Left lung (tissue), 10 donors: Measurements from ENCODE around the gene ECHDC3. TPM values are rescaled to one million over a fixed set of nuclear protein-coding genes. Genes with fewer than 3 reads are reported as not detected.

Experiments used
- ATAC-seq: fragments of 200-7000 bp; cut with Tn5 transposase; one replicate; pipeline ENCODE4 v1.9.1; 2020; ENCODE audit warnings: moderate library complexity
- DNase-seq, 4 donors: peaks; one replicate each; pipeline ENCODE4 v3.0.0-alpha.2; 2013 to 2020
- H3K27ac ChIP-seq, 2 donors: fragments of 200-600 bp; sonication (generic) in 1 of 2; one replicate each; pipeline versions ENCODE4 v1.5.0 to v1.8.0; 2020 to 2021
- H3K27me3 ChIP-seq, 2 donors: fragments of 200-600 bp; sonication (generic) in 1 of 2; one replicate each; pipeline versions ENCODE4 v1.5.0 to v1.8.0; 2020 to 2021
- H3K36me3 ChIP-seq, 2 donors: fragments of 200-600 bp; sonication (generic) in 1 of 2; one replicate each; pipeline versions ENCODE4 v1.5.0 to v1.8.0; 2020 to 2021
- H3K4me1 ChIP-seq, 2 donors: fragments of 200-600 bp; one replicate each; pipeline ENCODE4 v1.8.0; 2021
- H3K4me3 ChIP-seq, 2 donors: fragments of 200-600 bp; sonication (generic) in 1 of 2; one replicate each; pipeline versions ENCODE4 v1.5.0 to v1.8.0; 2020 to 2021; ENCODE audit warnings: mild to moderate bottlenecking in 1 of 2
- H3K9me3 ChIP-seq, 2 donors: fragments of 200-600 bp; sonication (generic) in 1 of 2; one replicate each; pipeline versions ENCODE4 v1.5.0 to v1.8.0; 2020 to 2021
- CTCF ChIP-seq, 2 donors: fragments of 200-600 bp; sonication (generic) in 1 of 2; IDR thresholded peaks; one replicate each; pipeline versions ENCODE4 v1.5.0 to v1.8.0; 2021; ENCODE audit warnings: antibody characterized with exemption in 2 of 2
- intact Hi-C, 2 donors: fragments of 100-400 bp; cut with DNase I; formaldehyde crosslinking; loops; one replicate each; pipeline versions ENCODE4 v1.11.2 to v1.14.2; 2022
- polyA plus RNA-seq, 6 donors: library from polyadenylated mRNA; unstranded; fragments of 120-200 nt; gene quantifications; one replicate each; pipeline ENCODE4 v1.2.1, GENCODE V29; 2013; ENCODE audit not compliant: insufficient read length in 6 of 6
- total RNA-seq, 2 donors: library from RNA; stranded (reverse); fragmentation: NEBNext Ultra II Directional; extraction: Animal tissue kit (Norgen Biotek cat#: 25700); gene quantifications; one replicate each; pipeline ENCODE4 v1.2.1, GENCODE V29; 2021
- donor health status: DM: no; HTN: yes; CAD: no.
- donor health status: DM: no; HTN: no; CAD: no.

Gene ECHDC3
- total and polyA plus RNA-seq, 8 donors: 12.4 to 32.6 (median 14.7) TPM

- TF ChIP-seq CTCF (IDR thresholded peaks at IDR 0.05): no peak
- DNase-seq: no peak
- no peaks in the 10 kb centered on the region for H3K36me3 ChIP-seq
- intact Hi-C loops: no loop called here
- H3K4me1 ChIP-seq: no peaks in the 10 kb centered on the region
- H3K4me3 ChIP-seq: no peak overlapping the region
- no peak overlapping the region for H3K27ac ChIP-seq
- H3K9me3 ChIP-seq: no peaks in the 10 kb centered on the region
- H3K27me3 ChIP-seq: no peaks in the 10 kb centered on the region
- ATAC-seq: no peak
Observed at GRCh38 chr10:11808808-11809207, 66.6 kb downstream of the ECHDC3 start.

GRCh38 chr10:11810313-11810766 lies 68.2 kb downstream of the ECHDC3 start:
- intact Hi-C loops: no loop called here
- H3K9me3 ChIP-seq: no peaks in the 10 kb centered on the region
- H3K36me3 ChIP-seq: no peaks in the 10 kb centered on the region
- H3K4me1 ChIP-seq: peaks cover 0 to 7% of the 10 kb centered on the region in 2 donors
- no peak overlapping the region for H3K4me3 ChIP-seq
- peak in 1 of 4 donors; percentile 28 for DNase-seq
- no peak overlapping the region for H3K27ac ChIP-seq
- no peak for TF ChIP-seq CTCF (IDR thresholded peaks at IDR 0.05)
- H3K27me3 ChIP-seq: no peaks in the 10 kb centered on the region
- ATAC-seq: peak; percentile 36

- Histone ChIP-seq H3K9me3 (no peaks in the 10 kb centered on the region), H3K4me3 (no peak overlapping the region), H3K27me3 (no peaks in the 10 kb centered on the region), H3K36me3 (no peaks in the 10 kb centered on the region), H3K4me1 (peaks cover 0 to 7% of the 10 kb centered on the region in 2 donors), H3K27ac (no peak overlapping the region)
- ATAC-seq (no peak), DNase-seq (no peak)
- no peak for TF ChIP-seq CTCF (IDR thresholded peaks at IDR 0.05)
- intact Hi-C loops: no loop called here
Observed at GRCh38 chr10:11810973-11811372, 68.8 kb downstream of the ECHDC3 start.

GRCh38 chr10:11813177-11813576 lies 71.0 kb downstream of the ECHDC3 start:
- H3K4me3 ChIP-seq: no peak overlapping the region
- intact Hi-C loops: no loop called here
- no peak for TF ChIP-seq CTCF (IDR thresholded peaks at IDR 0.05)
- no peak for ATAC-seq
- peaks cover 0 to 7% of the 10 kb centered on the region in 2 donors for H3K4me1 ChIP-seq
- DNase-seq: no peak
- H3K9me3 ChIP-seq: no peaks in the 10 kb centered on the region
- H3K27me3 ChIP-seq: no peaks in the 10 kb centered on the region
- H3K36me3 ChIP-seq: no peaks in the 10 kb centered on the region
- no peak overlapping the region for H3K27ac ChIP-seq

Other genes starting within 250 kb of the ECHDC3 start
- gene USP6NL, start 130.7 kb upstream of the ECHDC3 start, total RNA-seq: 10 to 100 TPM; 16.0 to 18.5 TPM
- gene USP6NL, start 130.7 kb upstream of the ECHDC3 start, polyA plus RNA-seq: 10 to 100 TPM; 23.1 to 25.6 (median 24.0) TPM
- gene PROSER2, start 81.0 kb downstream of the ECHDC3 start, total RNA-seq: 10 to 100 TPM; 12.8 to 14.8 TPM
- 1 to 10 TPM; 2.0 to 3.3 (median 2.8) TPM for gene PROSER2, start 81.0 kb downstream of the ECHDC3 start, polyA plus RNA-seq